Peyer's patch (tissue), 4 donors: ENCODE results near the gene TCF4.

ENCODE experiments used
- CTCF ChIP-seq, 6 experiments: fragments of 450-650 bp in 4 of 6; fragments of 200-600 bp in 2 of 6; sonication (generic) in 1 of 6; IDR thresholded peaks; one replicate each; pipeline ENCODE4 v1.5.1; 2017 to 2019; ENCODE audit warnings: antibody characterized with exemption in 6 of 6, mild to moderate bottlenecking in 3 of 6, moderate library complexity in 1 of 6
- POLR2A ChIP-seq, 2 donors: fragments of 450-650 bp; IDR thresholded peaks; one replicate each; pipeline ENCODE4 v1.5.1; 2017; ENCODE audit warnings: antibody characterized with exemption in 2 of 2, mild to moderate bottlenecking in 2 of 2, moderate library complexity in 2 of 2

GRCh38 chr18:55380589-55380988 is 207.4 kb downstream of the TCF4 start:
- no peak for TF ChIP-seq POLR2A (IDR thresholded peaks at IDR 0.05)
- no peak for TF ChIP-seq CTCF (IDR thresholded peaks at IDR 0.05)
